Measurements from ENCODE around the gene ZNF492.
"Not testable (repeated sequence)": the region's sequence is repeated elsewhere in the genome, so short reads cannot be mapped to it uniquely, and the experiment has no call there.

Gene ZNF492

GRCh38 chr19:22633706-22634449 lies at the start of gene ZNF492:
ZNF492 (plus strand) TSS chr19:22634324; CDS start chr19:22653400, 19,076 bp downstream.
- peak; percentile 59 for DNase-seq

- no peak for DNase-seq
These were observed 38.7 kb upstream of the ZNF492 start for GRCh38 chr19:22595422-22595821.

- DNase-seq: no peak
These were observed 38.2 kb upstream of the ZNF492 start for GRCh38 chr19:22595918-22596341.

- no peak for DNase-seq
These were observed 33.2 kb upstream of the ZNF492 start for GRCh38 chr19:22600690-22601648.

- no peak for DNase-seq
These were observed 32.1 kb upstream of the ZNF492 start for GRCh38 chr19:22601906-22602630.

- no peak for DNase-seq
These were observed 31.4 kb upstream of the ZNF492 start for GRCh38 chr19:22602631-22603272.

GRCh38 chr19:22603518-22604440 lies 30.3 kb upstream of the ZNF492 start:
- DNase-seq: no peak

GRCh38 chr19:22604571-22605274 lies 29.4 kb upstream of the ZNF492 start:
- no peak for DNase-seq

- no peak for DNase-seq
These were observed 28.6 kb upstream of the ZNF492 start for GRCh38 chr19:22605275-22606211.

GRCh38 chr19:22606212-22606553 lies 27.9 kb upstream of the ZNF492 start:
- DNase-seq: no peak

GRCh38 chr19:22606954-22607652 lies 27.0 kb upstream of the ZNF492 start:
- no peak for DNase-seq

GRCh38 chr19:22607653-22608430 lies 26.3 kb upstream of the ZNF492 start:
- DNase-seq: no peak

- no peak for DNase-seq
These were observed 25.7 kb upstream of the ZNF492 start for GRCh38 chr19:22608441-22608840.

- no peak for DNase-seq
These were observed 24.5 kb upstream of the ZNF492 start for GRCh38 chr19:22609630-22610029.

- DNase-seq: no peak
These were observed 24.0 kb upstream of the ZNF492 start for GRCh38 chr19:22610121-22610520.

GRCh38 chr19:22612316-22612715 lies 21.8 kb upstream of the ZNF492 start:
- DNase-seq: no peak

- no peak for DNase-seq
These were observed 17.5 kb upstream of the ZNF492 start for GRCh38 chr19:22616659-22617058.

GRCh38 chr19:22617181-22617580 lies 16.9 kb upstream of the ZNF492 start:
- DNase-seq: not testable (repeated sequence)
